Adrenal gland (tissue), 12 donors: ENCODE measurements around the gene PITHD1. TPM values are rescaled to one million over a fixed set of nuclear protein-coding genes. Genes with fewer than 3 reads are reported as not detected.
A peak's percentile ranks its signal among the peaks of the same experiment; 100 is the strongest.

Source experiments
- DNase-seq, 7 donors: peaks; one replicate each; pipeline ENCODE4 v3.0.0-alpha.2; 2019 to 2020
- H3K27ac ChIP-seq, 5 donors: fragments of 200-600 bp; sonication (generic) in 4 of 5; 1 replicate in 3 of 5; 2 replicates in 2 of 5; pipeline versions ENCODE4 v1.5.1 to v1.8.0; 2016 to 2020; ENCODE audit warnings: mild to moderate bottlenecking in 1 of 5
- H3K27me3 ChIP-seq: fragments of 200-600 bp; 2 replicates; pipeline ENCODE4 v1.8.0; 2021
- H3K36me3 ChIP-seq, 2 donors: fragments of 200-600 bp; replicated peaks in 1 of 2; 1 replicate in 1 of 2; 2 replicates in 1 of 2; pipeline versions ENCODE4 v1.5.1 to v1.8.0; 2018 to 2022
- H3K4me1 ChIP-seq, 2 donors: fragments of 200-600 bp; replicated peaks in 1 of 2; 1 replicate in 1 of 2; 2 replicates in 1 of 2; pipeline versions ENCODE4 v1.5.1 to v1.8.0; 2018 to 2021
- H3K4me3 ChIP-seq, 4 donors: fragments of 200-600 bp; sonication (generic) in 3 of 4; one replicate each; pipeline ENCODE4 v1.5.1; 2016 to 2018
- H3K9me3 ChIP-seq, 3 donors: fragments of 200-600 bp; sonication (generic) in 1 of 3; replicated peaks in 1 of 3; 1 replicate in 2 of 3; 2 replicates in 1 of 3; pipeline versions ENCODE4 v1.5.1 to v1.8.0; 2016 to 2021
- POLR2A ChIP-seq, 2 donors: fragments of 450-650 bp; IDR thresholded peaks; one replicate each; pipeline ENCODE4 v1.6.1; 2017; ENCODE audit warnings: antibody characterized with exemption in 2 of 2, mild to moderate bottlenecking in 2 of 2, moderate library complexity in 1 of 2
- WGBS, 4 donors: extraction: QIAGEN DNeasy Blood & Tissue Kit in 2 of 4; methylation state at CpG; one replicate each; pipeline versions ENCODE4 v1.1.5 to v1.1.7; 2013 to 2017; 5-methylcytosine and 5-hydroxymethylcytosine counted together
- intact Hi-C, 2 donors: fragments of 100-400 bp; cut with DNase I; formaldehyde crosslinking; loops; one replicate each; pipeline versions ENCODE4 v1.14.1 to v1.15.0; 2022 to 2023
- polyA plus RNA-seq, 3 donors: library from polyadenylated mRNA; stranded (reverse); fragments of 200-250 nt in 2 of 3; fragments of 350-450 nt in 1 of 3; fragmentation: Illumina TruSeq in 1 of 3; extraction: RNeasy Lipid Tissue Mini Kit (QIAGEN cat#74804) in 1 of 3; gene quantifications; one replicate each; pipeline ENCODE4 v1.2.3, GENCODE V29; 2013 to 2014
- total RNA-seq, 9 donors: library from RNA; depleted of rRNA in 4 of 9; stranded (reverse); fragments of >200 nt in 4 of 9; fragments of 120-200 nt in 1 of 9; fragmentation: NEBNext Ultra II Directional in 1 of 9; extraction: Animal tissue kit (Norgen Biotek cat#: 25700) in 1 of 9; gene quantifications; one replicate each; pipeline versions ENCODE4 v1.1.0 to v1.2.4, GENCODE V29; 2013 to 2023
- TF ChIP-seq, protein P1 (sequence below), 6 experiments: fragments of 450-650 bp in 4 of 6; fragments of 200-600 bp in 2 of 6; sonication (generic) in 1 of 6; IDR thresholded peaks; 1 replicate in 5 of 6; 2 replicates in 1 of 6; pipeline versions ENCODE4 v1.5.1 to v1.8.0; 2016 to 2021; ENCODE audit warnings: antibody characterized with exemption in 6 of 6, mild to moderate bottlenecking in 2 of 6, moderate library complexity in 1 of 6
- donor health status: healthy with polysubstance abuse.
- donor health status: Bipolar disorder and iron deficiency.
- donor health status: DM: yes; HTN: yes; CAD: no.
- donor health status: DM: no; HTN: no; CAD: no.
- donor health status: DM: no; HTN: no; CAD: no.
- donor health status: DM: yes; HTN: yes; CAD: no.

The PITHD1 gene
- total and polyA plus RNA-seq, 12 donors: 41.9 to 104 (median 63.0) TPM

DNA sequence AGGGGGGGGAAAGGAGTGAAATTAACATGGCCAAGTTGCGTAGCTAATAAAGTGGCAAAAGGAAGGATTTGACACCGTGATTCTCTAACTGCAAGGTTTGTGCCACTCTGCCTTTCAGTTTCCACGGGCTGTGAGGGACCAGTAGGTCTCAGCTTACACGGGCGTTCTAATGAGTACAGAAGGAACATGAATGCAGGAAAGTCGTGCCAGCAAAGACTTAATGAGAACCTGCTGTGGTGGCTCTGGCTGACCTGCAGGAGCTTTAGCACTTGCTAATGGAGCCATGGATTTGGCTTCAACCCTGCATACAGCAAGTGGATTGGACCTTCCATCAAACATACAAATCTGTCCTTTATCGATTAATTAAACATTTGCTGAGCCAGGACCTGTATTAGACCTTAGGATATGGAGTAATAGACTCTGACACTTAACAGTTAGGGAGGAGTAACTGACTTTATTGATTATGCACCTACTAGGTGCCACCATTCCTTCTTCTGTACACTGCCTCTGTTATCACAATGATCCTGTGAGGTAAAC is 15.1 kb upstream of the PITHD1 start:
- DNase-seq: no peak
- Histone ChIP-seq H3K4me1 (peaks cover 0 to 3% of the 10 kb centered on the region in 2 donors), H3K27me3 (no peaks in the 10 kb centered on the region), H3K9me3 (no peaks in the 10 kb centered on the region), H3K27ac (no peak overlapping the region), H3K36me3 (peaks cover 0 to 42% of the 10 kb centered on the region in 2 donors), H3K4me3 (no peak overlapping the region)
- WGBS, 4 donors: 89 to 94% (median 92%) methylated on average over 7 of the region's 7 CpGs
- TF ChIP-seq POLR2A (IDR thresholded peaks at IDR 0.05): no peak
- TF ChIP-seq, protein P1, sequence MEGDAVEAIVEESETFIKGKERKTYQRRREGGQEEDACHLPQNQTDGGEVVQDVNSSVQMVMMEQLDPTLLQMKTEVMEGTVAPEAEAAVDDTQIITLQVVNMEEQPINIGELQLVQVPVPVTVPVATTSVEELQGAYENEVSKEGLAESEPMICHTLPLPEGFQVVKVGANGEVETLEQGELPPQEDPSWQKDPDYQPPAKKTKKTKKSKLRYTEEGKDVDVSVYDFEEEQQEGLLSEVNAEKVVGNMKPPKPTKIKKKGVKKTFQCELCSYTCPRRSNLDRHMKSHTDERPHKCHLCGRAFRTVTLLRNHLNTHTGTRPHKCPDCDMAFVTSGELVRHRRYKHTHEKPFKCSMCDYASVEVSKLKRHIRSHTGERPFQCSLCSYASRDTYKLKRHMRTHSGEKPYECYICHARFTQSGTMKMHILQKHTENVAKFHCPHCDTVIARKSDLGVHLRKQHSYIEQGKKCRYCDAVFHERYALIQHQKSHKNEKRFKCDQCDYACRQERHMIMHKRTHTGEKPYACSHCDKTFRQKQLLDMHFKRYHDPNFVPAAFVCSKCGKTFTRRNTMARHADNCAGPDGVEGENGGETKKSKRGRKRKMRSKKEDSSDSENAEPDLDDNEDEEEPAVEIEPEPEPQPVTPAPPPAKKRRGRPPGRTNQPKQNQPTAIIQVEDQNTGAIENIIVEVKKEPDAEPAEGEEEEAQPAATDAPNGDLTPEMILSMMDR (IDR thresholded peaks at IDR 0.05): no peak
- intact Hi-C loops: no loop called here

DNA sequence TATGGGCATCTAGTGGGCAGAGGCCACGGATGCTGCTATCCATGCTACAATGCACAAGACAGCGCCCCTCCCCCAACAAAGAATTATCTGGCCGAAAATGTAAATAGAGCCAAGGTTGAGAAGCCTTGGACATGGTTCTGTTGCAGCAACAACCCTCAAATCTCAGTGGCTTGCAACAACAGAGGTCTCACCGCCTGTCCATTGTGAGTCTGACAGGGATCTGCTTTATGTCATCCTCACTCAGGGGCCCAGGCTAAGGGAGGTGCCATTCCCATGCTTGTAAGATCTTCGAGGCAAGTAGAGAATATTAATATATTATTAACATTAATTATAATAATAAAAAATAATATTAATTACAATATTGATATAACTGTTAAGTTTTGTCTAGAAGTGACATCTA is 9.5 kb upstream of the PITHD1 start:
- no peak for DNase-seq
- whole genome bisulfite sequencing, 4 donors: 78 to 84% (median 80%) methylated on average over 5 of the region's 5 CpGs
- intact Hi-C loops: no loop called here
- H3K4me1 ChIP-seq: peaks cover 0 to 4% of the 10 kb centered on the region in 2 donors
- H3K27me3 ChIP-seq: no peaks in the 10 kb centered on the region
- no peaks in the 10 kb centered on the region for H3K9me3 ChIP-seq
- peaks cover 0 to 6% of the 10 kb centered on the region in 2 donors for H3K36me3 ChIP-seq
- TF ChIP-seq POLR2A (IDR thresholded peaks at IDR 0.05): no peak
- TF ChIP-seq, protein P1 (IDR thresholded peaks at IDR 0.05): no peak
- H3K27ac ChIP-seq: no peak overlapping the region
- no peak overlapping the region for H3K4me3 ChIP-seq

DNA sequence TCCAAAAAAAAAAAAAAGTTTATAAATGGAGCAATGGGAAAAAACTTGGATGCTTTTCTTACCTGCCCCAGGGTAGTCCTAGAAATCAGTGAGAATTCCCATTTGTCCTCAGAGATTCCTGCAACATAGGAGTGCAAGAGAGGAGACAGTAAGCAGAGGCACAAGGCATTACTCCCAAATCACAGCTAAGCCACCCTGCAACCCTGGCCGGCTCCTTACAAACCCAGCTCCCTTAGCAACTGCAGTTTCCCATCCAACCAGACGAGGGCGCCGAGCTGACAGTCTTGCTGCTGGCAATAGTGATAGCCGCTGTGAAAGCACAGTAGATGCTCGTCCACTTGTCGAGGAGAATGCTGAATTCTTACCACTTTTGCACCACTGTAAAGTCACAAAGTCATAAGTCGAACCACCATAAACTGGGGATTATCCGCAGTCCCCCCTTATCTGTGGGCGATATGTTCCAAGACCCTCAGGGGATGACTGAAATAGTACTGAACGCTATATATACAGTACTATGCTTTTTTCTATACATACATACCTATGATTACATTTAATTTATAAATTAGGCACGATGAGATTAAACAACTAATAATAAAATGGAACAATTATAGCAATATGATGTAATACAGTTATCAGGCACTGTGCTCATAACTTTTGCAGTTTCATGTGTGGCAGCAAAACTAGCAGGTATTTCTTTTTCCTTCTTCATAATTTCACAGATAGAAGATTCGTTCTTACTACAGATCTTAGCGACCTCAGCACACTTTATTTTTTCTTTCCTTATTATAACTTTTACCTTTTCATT is 6.0 kb upstream of the PITHD1 start:
- Histone ChIP-seq H3K27ac (no peak overlapping the region), H3K36me3 (peaks cover 0 to 6% of the 10 kb centered on the region in 2 donors), H3K4me3 (no peak overlapping the region), H3K27me3 (no peaks in the 10 kb centered on the region), H3K9me3 (no peaks in the 10 kb centered on the region), H3K4me1 (peaks cover under 1 to 8% of the 10 kb centered on the region in 2 donors)
- intact Hi-C loops: loop anchor here in 1 of 2 donors (10.0 kb wide), 1 partner anchor 143 kb away; the partner anchor contains the start of gene CNR2
- no peak for TF ChIP-seq POLR2A (IDR thresholded peaks at IDR 0.05)
- TF ChIP-seq, protein P1 (IDR thresholded peaks at IDR 0.05): peak; percentile 75 to 91 (median 86)
- DNase-seq: peak; percentile 84 to 97 (median 93)
- WGBS, 4 donors: 14 to 16% (median 14%) methylated on average over 9 to 14 of the region's 14 CpGs

DNA sequence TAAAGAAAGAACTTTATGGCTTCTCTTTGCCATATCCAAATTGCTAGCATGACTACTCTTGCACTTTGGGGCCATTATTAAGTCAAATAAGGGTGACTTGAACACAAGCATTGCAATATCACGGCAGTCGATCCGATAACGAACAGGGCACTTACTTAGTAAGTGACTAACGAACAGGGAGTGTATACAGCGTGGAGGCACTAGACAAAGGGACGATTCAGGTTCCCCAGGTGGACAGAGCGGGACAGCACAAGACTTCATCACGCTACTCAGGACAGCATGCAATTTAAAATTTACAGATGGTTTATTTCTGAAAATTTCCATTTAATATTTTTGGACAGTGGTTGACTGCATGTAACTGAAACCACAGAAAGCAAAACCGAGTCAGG is 5.4 kb upstream of the PITHD1 start:
- 76 to 88% (median 81%) methylated on average over 10 of the region's 10 CpGs for WGBS, 4 donors
- no peak for TF ChIP-seq POLR2A (IDR thresholded peaks at IDR 0.05)
- TF ChIP-seq, protein P1 (IDR thresholded peaks at IDR 0.05): no peak
- Histone ChIP-seq H3K4me1 (peaks cover 6 to 14% of the 10 kb centered on the region in 2 donors), H3K9me3 (no peaks in the 10 kb centered on the region), H3K4me3 (no peak overlapping the region), H3K27me3 (no peaks in the 10 kb centered on the region), H3K36me3 (peaks cover 0 to 6% of the 10 kb centered on the region in 2 donors), H3K27ac (no peak overlapping the region)
- intact Hi-C loops: loop anchor here in 1 of 2 donors (10.0 kb wide), 1 partner anchor 142 kb away; the partner anchor contains the start of gene CNR2
- peak in 1 of 7 donors; percentile 35 for DNase-seq
